GM23338 (cell line): ENCODE results near the gene KCTD8. TPM values are rescaled to one million over a fixed set of nuclear protein-coding genes. Genes with fewer than 3 reads are reported as not detected.

Experiments
- ATAC-seq: fragments of 200-7000 bp; cut with Tn5 transposase; 3 replicates; pipeline ENCODE4 v1.9.1; 2020
- DNase-seq: peaks from one replicate; pipeline ENCODE4 v3.0.0-alpha.2; 2015; ENCODE audit warnings: low spot score
- H2AFZ ChIP-seq: fragments of 200-600 bp; sonication (generic); 2 replicates; pipeline ENCODE4 v1.8.0; 2016; ENCODE audit warnings: antibody characterized with exemption, mild to moderate bottlenecking, moderate library complexity
- H3F3A ChIP-seq: fragments of 200-600 bp; sonication (generic); replicated peaks from 2 replicates; pipeline ENCODE4 v1.8.0; 2017; ENCODE audit warnings: antibody characterized with exemption, mixed run types, low read depth
- H3K27ac ChIP-seq: fragments of 200-600 bp; sonication (generic); 2 replicates; pipeline ENCODE4 v1.6.1; 2016; ENCODE audit warnings: low read depth
- H3K27me3 ChIP-seq: fragments of 200-600 bp; sonication (generic); 2 replicates; pipeline ENCODE4 v1.8.0; 2016; ENCODE audit warnings: mild to moderate bottlenecking, mixed run types, moderate library complexity; ENCODE audit not compliant: insufficient read depth
- H3K36me3 ChIP-seq: fragments of 200-600 bp; sonication (generic); 2 replicates; pipeline ENCODE4 v1.8.0; 2016; ENCODE audit warnings: mild to moderate bottlenecking; ENCODE audit not compliant: insufficient read depth
- H3K4me1 ChIP-seq: fragments of 200-600 bp; sonication (generic); 2 replicates; pipeline ENCODE4 v1.8.0; 2016; ENCODE audit warnings: mild to moderate bottlenecking, moderate library complexity; ENCODE audit not compliant: insufficient read depth
- H3K4me2 ChIP-seq: fragments of 200-600 bp; sonication (generic); 2 replicates; pipeline ENCODE4 v1.7.1; 2017; ENCODE audit warnings: mixed run types
- H3K4me3 ChIP-seq: fragments of 200-600 bp; sonication (generic); 2 replicates; pipeline ENCODE4 v1.6.1; 2016; ENCODE audit warnings: mixed run types
- H3K79me2 ChIP-seq: fragments of 200-600 bp; sonication (generic); replicated peaks from 2 replicates; pipeline ENCODE4 v1.8.0; 2017; ENCODE audit warnings: mild to moderate bottlenecking; ENCODE audit not compliant: insufficient read depth
- H3K9me2 ChIP-seq: fragments of 200-600 bp; sonication (generic); 2 replicates; pipeline ENCODE4 v1.8.0; 2017; ENCODE audit not compliant: insufficient read depth
- H4K20me1 ChIP-seq: fragments of 200-600 bp; sonication (generic); replicated peaks from 2 replicates; pipeline ENCODE4 v1.8.0; 2017; ENCODE audit warnings: mild to moderate bottlenecking; ENCODE audit not compliant: insufficient read depth
- H3K27ac Mint-ChIP-seq: 2 replicates; pipeline ENCODE4 v1.8.0; 2020; ENCODE audit warnings: inconsistent platforms, mild to moderate bottlenecking, moderate library complexity, mixed read lengths
- H3K27me3 Mint-ChIP-seq: 3 replicates; pipeline ENCODE4 v1.8.0; 2022; ENCODE audit warnings: low read depth, mild to moderate bottlenecking, moderate library complexity, mixed read lengths, inconsistent platforms; ENCODE audit not compliant: insufficient read depth, poor library complexity
- H3K36me3 Mint-ChIP-seq: 3 replicates; pipeline ENCODE4 v1.8.0; 2021; ENCODE audit warnings: low read depth, mild to moderate bottlenecking, inconsistent platforms, moderate library complexity, mixed read lengths
- H3K4me1 Mint-ChIP-seq: 3 replicates; pipeline ENCODE4 v1.8.0; 2020; ENCODE audit warnings: mild to moderate bottlenecking, inconsistent platforms, mixed read lengths
- H3K4me3 Mint-ChIP-seq: 3 replicates; pipeline ENCODE4 v1.8.0; 2021; ENCODE audit warnings: moderate library complexity, mild to moderate bottlenecking, inconsistent platforms, mixed read lengths
- H3K9me3 Mint-ChIP-seq: 3 replicates; pipeline ENCODE4 v1.8.0; 2020; ENCODE audit warnings: moderate library complexity, mild to moderate bottlenecking, inconsistent platforms, mixed read lengths
- CREB1 ChIP-seq: fragments of 250-450 bp; sonication (Bioruptor Pico); IDR thresholded peaks from 2 replicates; pipeline ENCODE4 v1.5.0; 2020; ENCODE audit warnings: low read depth, mild to moderate bottlenecking, moderate library complexity
- CTCF ChIP-seq, 2 experiments: fragments of 200-600 bp in 1 of 2; sonication (generic) in 1 of 2; conservative IDR thresholded peaks; 2 replicates each; pipeline versions ENCODE4 v1.5.1 to v1.6.1; 2016 to 2017; ENCODE audit warnings: antibody characterized with exemption in 2 of 2, low read depth in 2 of 2, mild to moderate bottlenecking in 2 of 2, moderate library complexity in 1 of 2
- JUNB ChIP-seq: IDR thresholded peaks from one replicate; pipeline ENCODE4 v1.6.1; 2016; ENCODE audit warnings: antibody characterized with exemption; ENCODE audit not compliant: unreplicated experiment
- NANOG ChIP-seq: IDR thresholded peaks from 2 replicates; pipeline ENCODE4 v1.6.1; 2016; ENCODE audit warnings: antibody characterized with exemption, borderline replicate concordance
- POLR2AphosphoS5 ChIP-seq: IDR thresholded peaks from 2 replicates; pipeline ENCODE4 v1.6.1; 2016; ENCODE audit warnings: antibody characterized with exemption, low read depth
- REST ChIP-seq: IDR thresholded peaks from one replicate; pipeline ENCODE4 v1.6.1; 2018; ENCODE audit warnings: antibody characterized with exemption; ENCODE audit not compliant: unreplicated experiment
- STAT1 ChIP-seq: IDR thresholded peaks from one replicate; pipeline ENCODE4 v1.6.1; 2016; ENCODE audit warnings: antibody characterized with exemption; ENCODE audit not compliant: unreplicated experiment
- ZNF114 ChIP-seq: fragments of 250-450 bp; sonication (Bioruptor Pico); IDR thresholded peaks from 2 replicates; pipeline ENCODE4 v1.5.0; 2020; ENCODE audit warnings: mild to moderate bottlenecking, moderate library complexity
- ZNF331 ChIP-seq: fragments of 250-450 bp; sonication (Bioruptor Pico); IDR thresholded peaks from 2 replicates; pipeline ENCODE4 v1.5.0; 2020; ENCODE audit warnings: low read depth, mild to moderate bottlenecking, moderate library complexity
- polyA plus RNA-seq: library from polyadenylated mRNA; unstranded; fragments of >200 nt; fragmentation: Nextera tagmentation; extraction: Ambion mirVana; gene quantifications from 2 replicates; pipeline ENCODE4 v1.2.1, GENCODE V29; 2016
- total RNA-seq: library from RNA; depleted of rRNA; stranded (reverse); fragments of >200 nt; shearing (Covaris generic); gene quantifications from 2 replicates; pipeline ENCODE4 v1.2.3, GENCODE V29; 2014
- TF ChIP-seq, protein P1 (sequence below): fragments of 250-450 bp; sonication (Bioruptor Pico); IDR thresholded peaks from 2 replicates; pipeline ENCODE4 v1.5.0; 2020; ENCODE audit warnings: mild to moderate bottlenecking, moderate library complexity
- TF ChIP-seq, protein P2 (sequence below): IDR thresholded peaks from 2 replicates; pipeline ENCODE4 v1.6.1; 2016; ENCODE audit warnings: antibody characterized with exemption

The KCTD8 gene
- total and polyA plus RNA-seq, 2 experiments from 2014 or later, result 2.8 to 5.0 TPM

DNA sequence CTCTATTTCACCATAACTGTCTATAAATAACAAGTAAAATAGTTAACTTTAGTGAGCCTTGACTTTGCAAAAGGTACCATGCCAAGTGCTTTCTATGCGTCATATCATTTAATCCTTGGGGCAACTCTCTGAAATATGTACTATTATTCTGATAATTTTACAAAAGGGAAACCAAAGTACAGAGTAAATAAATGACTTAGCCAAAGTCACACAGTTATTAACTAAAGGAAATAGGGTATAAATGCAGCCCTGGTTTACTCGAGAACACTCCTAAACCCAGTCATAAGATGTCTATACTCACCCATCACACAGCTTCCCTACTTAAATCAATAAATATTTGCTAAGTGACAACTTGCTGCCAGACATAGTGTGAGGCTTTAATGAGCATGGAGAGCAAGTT lies 14.4 kb downstream of the KCTD8 start:
- H3K4me3 Mint-ChIP-seq, result no peak overlapping the region
- 0 out of 2 replicates have a peak, but pooled peaks cover 8% of the 10 kb centered on the region for H3K4me1 ChIP-seq
- H3K79me2 ChIP-seq, result no peaks in the 10 kb centered on the region
- H3K4me2 ChIP-seq, result no peak overlapping the region
- no peaks in the 10 kb centered on the region for H3K36me3 ChIP-seq
- TF ChIP-seq STAT1, result no peak
- no peak for TF ChIP-seq CREB1
- TF ChIP-seq POLR2AphosphoS5, result no peak
- no peak for TF ChIP-seq NANOG
- TF ChIP-seq, protein P1, sequence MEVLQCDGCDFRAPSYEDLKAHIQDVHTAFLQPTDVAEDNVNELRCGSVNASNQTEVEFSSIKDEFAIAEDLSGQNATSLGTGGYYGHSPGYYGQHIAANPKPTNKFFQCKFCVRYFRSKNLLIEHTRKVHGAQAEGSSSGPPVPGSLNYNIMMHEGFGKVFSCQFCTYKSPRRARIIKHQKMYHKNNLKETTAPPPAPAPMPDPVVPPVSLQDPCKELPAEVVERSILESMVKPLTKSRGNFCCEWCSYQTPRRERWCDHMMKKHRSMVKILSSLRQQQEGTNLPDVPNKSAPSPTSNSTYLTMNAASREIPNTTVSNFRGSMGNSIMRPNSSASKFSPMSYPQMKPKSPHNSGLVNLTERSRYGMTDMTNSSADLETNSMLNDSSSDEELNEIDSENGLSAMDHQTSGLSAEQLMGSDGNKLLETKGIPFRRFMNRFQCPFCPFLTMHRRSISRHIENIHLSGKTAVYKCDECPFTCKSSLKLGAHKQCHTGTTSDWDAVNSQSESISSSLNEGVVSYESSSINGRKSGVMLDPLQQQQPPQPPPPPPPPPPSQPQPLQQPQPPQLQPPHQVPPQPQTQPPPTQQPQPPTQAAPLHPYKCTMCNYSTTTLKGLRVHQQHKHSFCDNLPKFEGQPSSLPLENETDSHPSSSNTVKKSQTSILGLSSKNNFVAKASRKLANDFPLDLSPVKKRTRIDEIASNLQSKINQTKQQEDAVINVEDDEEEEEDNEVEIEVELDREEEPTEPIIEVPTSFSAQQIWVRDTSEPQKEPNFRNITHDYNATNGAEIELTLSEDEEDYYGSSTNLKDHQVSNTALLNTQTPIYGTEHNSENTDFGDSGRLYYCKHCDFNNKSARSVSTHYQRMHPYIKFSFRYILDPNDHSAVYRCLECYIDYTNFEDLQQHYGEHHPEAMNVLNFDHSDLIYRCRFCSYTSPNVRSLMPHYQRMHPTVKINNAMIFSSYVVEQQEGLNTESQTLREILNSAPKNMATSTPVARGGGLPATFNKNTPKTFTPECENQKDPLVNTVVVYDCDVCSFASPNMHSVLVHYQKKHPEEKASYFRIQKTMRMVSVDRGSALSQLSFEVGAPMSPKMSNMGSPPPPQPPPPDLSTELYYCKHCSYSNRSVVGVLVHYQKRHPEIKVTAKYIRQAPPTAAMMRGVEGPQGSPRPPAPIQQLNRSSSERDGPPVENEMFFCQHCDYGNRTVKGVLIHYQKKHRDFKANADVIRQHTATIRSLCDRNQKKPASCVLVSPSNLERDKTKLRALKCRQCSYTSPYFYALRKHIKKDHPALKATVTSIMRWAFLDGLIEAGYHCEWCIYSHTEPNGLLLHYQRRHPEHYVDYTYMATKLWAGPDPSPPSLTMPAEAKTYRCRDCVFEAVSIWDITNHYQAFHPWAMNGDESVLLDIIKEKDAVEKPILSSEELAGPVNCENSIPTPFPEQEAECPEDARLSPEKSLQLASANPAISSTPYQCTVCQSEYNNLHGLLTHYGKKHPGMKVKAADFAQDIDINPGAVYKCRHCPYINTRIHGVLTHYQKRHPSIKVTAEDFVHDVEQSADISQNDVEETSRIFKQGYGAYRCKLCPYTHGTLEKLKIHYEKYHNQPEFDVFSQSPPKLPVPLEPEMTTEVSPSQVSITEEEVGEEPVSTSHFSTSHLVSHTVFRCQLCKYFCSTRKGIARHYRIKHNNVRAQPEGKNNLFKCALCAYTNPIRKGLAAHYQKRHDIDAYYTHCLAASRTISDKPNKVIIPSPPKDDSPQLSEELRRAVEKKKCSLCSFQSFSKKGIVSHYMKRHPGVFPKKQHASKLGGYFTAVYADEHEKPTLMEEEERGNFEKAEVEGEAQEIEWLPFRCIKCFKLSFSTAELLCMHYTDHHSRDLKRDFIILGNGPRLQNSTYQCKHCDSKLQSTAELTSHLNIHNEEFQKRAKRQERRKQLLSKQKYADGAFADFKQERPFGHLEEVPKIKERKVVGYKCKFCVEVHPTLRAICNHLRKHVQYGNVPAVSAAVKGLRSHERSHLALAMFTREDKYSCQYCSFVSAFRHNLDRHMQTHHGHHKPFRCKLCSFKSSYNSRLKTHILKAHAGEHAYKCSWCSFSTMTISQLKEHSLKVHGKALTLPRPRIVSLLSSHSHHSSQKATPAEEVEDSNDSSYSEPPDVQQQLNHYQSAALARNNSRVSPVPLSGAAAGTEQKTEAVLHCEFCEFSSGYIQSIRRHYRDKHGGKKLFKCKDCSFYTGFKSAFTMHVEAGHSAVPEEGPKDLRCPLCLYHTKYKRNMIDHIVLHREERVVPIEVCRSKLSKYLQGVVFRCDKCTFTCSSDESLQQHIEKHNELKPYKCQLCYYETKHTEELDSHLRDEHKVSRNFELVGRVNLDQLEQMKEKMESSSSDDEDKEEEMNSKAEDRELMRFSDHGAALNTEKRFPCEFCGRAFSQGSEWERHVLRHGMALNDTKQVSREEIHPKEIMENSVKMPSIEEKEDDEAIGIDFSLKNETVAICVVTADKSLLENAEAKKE (CRISPR knock-in tag), result no peak
- no peak for TF ChIP-seq JUNB
- no peak for TF ChIP-seq ZNF114 (CRISPR knock-in tag)
- TF ChIP-seq, protein P2, sequence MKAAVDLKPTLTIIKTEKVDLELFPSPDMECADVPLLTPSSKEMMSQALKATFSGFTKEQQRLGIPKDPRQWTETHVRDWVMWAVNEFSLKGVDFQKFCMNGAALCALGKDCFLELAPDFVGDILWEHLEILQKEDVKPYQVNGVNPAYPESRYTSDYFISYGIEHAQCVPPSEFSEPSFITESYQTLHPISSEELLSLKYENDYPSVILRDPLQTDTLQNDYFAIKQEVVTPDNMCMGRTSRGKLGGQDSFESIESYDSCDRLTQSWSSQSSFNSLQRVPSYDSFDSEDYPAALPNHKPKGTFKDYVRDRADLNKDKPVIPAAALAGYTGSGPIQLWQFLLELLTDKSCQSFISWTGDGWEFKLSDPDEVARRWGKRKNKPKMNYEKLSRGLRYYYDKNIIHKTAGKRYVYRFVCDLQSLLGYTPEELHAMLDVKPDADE, result no peak
- TF ChIP-seq REST, result no peak
- TF ChIP-seq ZNF331 (CRISPR knock-in tag), result no peak
- no peak for TF ChIP-seq CTCF (conservative IDR thresholded peaks at IDR 0.05; ENCODE audit: low read depth in 2 of 2)
- H3K27ac ChIP-seq, result no peak overlapping the region
- no peak overlapping the region for H3K27ac Mint-ChIP-seq
- H3K27me3 ChIP-seq, result no peaks in the 10 kb centered on the region
- no peaks in the 10 kb centered on the region for H3K27me3 Mint-ChIP-seq
- H3K9me3 Mint-ChIP-seq, result no peaks in the 10 kb centered on the region
- ATAC-seq, result no peak
- H3K9me2 ChIP-seq, result no peaks in the 10 kb centered on the region
- H3K36me3 Mint-ChIP-seq, result no peaks in the 10 kb centered on the region
- peaks cover 24% of the 10 kb centered on the region for H3K4me1 Mint-ChIP-seq
- no peak overlapping the region for H2AFZ ChIP-seq
- H4K20me1 ChIP-seq, result no peaks in the 10 kb centered on the region
- no peak overlapping the region for H3K4me3 ChIP-seq
- DNase-seq, result no peak
- no peaks in the 10 kb centered on the region for H3F3A ChIP-seq
